Kidney capillary endothelial cell (primary cell): ENCODE data around the gene ARHGAP24.

Experiments
- DNase-seq: peaks from one replicate; pipeline ENCODE4 v3.0.0-alpha.2; 2018; ENCODE audit warnings: low spot score

Gene ARHGAP24

GRCh38 chr4:85700362-85700761 is 225.4 kb downstream of the ARHGAP24 start:
- no peak for DNase-seq

GRCh38 chr4:85701861-85702321 is 226.9 kb downstream of the ARHGAP24 start:
- DNase-seq: no peak

- DNase-seq: no peak
Measured at GRCh38 chr4:85703096-85703495, 228.1 kb downstream of the ARHGAP24 start.

GRCh38 chr4:85707611-85708010 is 232.7 kb downstream of the ARHGAP24 start:
- DNase-seq: peak; percentile 28

GRCh38 chr4:85708468-85708867 is 233.5 kb downstream of the ARHGAP24 start:
- DNase-seq: no peak

- DNase-seq: no peak
Measured at GRCh38 chr4:85713005-85713404, 238.1 kb downstream of the ARHGAP24 start.

GRCh38 chr4:85715991-85716737 is 241.2 kb downstream of the ARHGAP24 start:
- no peak for DNase-seq

GRCh38 chr4:85717351-85717750 is 242.4 kb downstream of the ARHGAP24 start:
- DNase-seq: no peak

GRCh38 chr4:85717847-85718246 is 242.9 kb downstream of the ARHGAP24 start:
- no peak for DNase-seq

- no peak for DNase-seq
Measured at GRCh38 chr4:85720735-85721134, 245.8 kb downstream of the ARHGAP24 start.

- DNase-seq: no peak
Measured at GRCh38 chr4:85722401-85722800, 247.5 kb downstream of the ARHGAP24 start.

GRCh38 chr4:85722807-85723206 is 247.9 kb downstream of the ARHGAP24 start:
- no peak for DNase-seq

GRCh38 chr4:85724791-85725563 is 250.0 kb downstream of the ARHGAP24 start:
- no peak for DNase-seq

- no peak for DNase-seq
Measured at GRCh38 chr4:85725721-85726170, 250.8 kb downstream of the ARHGAP24 start.

- DNase-seq: no peak
Measured at GRCh38 chr4:85726555-85726954, 251.6 kb downstream of the ARHGAP24 start.

GRCh38 chr4:85728464-85728863 is 253.5 kb downstream of the ARHGAP24 start:
- no peak for DNase-seq

GRCh38 chr4:85732124-85732523 is 257.2 kb downstream of the ARHGAP24 start:
- DNase-seq: no peak

GRCh38 chr4:85733798-85734197 is 258.8 kb downstream of the ARHGAP24 start:
- DNase-seq: no peak

- DNase-seq: peak; percentile 79
Measured at GRCh38 chr4:85734424-85734831, 259.5 kb downstream of the ARHGAP24 start.

GRCh38 chr4:85736571-85736970 is 261.6 kb downstream of the ARHGAP24 start:
- no peak for DNase-seq

- peak; percentile 10 for DNase-seq
Measured at GRCh38 chr4:85737254-85737653, 262.3 kb downstream of the ARHGAP24 start.

- no peak for DNase-seq
Measured at GRCh38 chr4:85738721-85739120, 263.8 kb downstream of the ARHGAP24 start.

- no peak for DNase-seq
Measured at GRCh38 chr4:85740431-85740861, 265.5 kb downstream of the ARHGAP24 start.
